GM21619 (cell line): ENCODE data around the gene FRMD1.

Experiments used
- ATAC-seq: cut with Tn5 transposase; IDR thresholded peaks from one replicate; pipeline ENCODE4 v1.9.1; 2021; ENCODE audit not compliant: unreplicated experiment

The FRMD1 gene

DNA sequence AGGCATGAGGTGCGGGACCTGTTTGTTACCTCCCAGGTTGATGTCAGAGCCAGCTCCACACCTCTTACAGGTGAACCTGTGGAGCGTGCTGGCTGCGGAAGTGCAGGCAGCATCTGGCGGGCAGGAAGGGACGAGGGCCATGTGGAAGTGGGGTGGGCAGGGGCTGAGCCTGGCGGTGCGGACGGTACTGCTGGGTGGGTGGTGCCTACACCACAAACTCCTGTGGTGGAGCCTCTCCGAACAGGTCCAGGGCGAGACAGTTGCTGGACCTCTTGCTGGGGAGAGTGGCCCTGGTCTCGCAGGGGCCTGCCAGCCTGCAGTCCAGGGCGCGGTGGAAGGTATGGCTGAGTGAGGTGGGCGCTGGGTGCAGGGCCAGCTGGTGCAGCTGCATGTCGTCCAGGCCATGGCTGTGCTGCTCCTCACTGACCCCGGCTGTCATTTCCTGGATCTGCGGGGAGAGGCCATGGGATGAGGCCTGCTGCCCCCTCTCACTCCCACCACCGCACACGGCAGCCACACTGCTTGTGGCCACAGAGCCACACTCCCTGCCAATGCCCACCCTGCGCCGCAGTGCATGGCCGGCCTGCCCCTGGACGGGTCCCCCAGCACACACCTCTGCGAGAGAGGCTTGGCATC, 22.0 kb downstream of the FRMD1 start:
- no peak for ATAC-seq

DNA sequence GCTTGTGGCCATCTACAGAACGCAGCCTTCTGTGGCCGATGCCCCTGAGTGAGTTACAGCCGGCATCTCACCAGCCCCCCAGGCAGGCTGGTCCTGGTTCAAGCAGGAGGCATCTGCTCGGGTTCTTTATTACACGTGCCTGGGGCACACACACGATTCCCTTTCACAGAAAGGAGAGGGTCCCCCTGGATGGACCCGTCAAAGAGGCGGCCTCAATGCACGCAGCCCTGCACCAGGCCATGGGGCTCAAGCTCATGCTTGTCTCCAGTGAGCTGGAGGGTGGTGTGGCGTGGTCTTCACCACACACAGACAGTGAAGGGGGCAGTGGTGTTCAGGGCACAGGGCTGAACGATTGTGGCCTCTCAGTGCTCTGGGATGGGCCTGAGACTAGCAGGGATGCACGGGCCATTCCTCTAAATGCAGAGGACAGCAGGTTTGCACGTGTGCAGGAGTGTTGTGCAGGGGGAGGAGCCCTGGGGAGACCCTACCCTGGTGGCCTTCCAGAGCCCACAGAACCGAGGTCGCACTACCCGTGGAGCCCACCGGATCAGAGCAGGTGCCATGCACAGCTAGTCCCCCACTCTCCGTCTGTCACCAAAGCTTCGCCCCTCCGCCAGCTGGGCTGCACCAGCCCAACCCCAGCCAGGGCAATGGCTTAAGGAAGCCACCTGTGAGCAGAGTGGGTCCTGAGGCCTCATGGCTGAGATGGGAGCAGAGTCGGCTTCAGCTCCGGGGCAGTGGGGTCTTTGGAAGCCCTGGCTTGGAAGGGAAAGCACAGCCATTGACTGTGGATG, 23.1 kb downstream of the FRMD1 start:
- ATAC-seq = no peak

DNA sequence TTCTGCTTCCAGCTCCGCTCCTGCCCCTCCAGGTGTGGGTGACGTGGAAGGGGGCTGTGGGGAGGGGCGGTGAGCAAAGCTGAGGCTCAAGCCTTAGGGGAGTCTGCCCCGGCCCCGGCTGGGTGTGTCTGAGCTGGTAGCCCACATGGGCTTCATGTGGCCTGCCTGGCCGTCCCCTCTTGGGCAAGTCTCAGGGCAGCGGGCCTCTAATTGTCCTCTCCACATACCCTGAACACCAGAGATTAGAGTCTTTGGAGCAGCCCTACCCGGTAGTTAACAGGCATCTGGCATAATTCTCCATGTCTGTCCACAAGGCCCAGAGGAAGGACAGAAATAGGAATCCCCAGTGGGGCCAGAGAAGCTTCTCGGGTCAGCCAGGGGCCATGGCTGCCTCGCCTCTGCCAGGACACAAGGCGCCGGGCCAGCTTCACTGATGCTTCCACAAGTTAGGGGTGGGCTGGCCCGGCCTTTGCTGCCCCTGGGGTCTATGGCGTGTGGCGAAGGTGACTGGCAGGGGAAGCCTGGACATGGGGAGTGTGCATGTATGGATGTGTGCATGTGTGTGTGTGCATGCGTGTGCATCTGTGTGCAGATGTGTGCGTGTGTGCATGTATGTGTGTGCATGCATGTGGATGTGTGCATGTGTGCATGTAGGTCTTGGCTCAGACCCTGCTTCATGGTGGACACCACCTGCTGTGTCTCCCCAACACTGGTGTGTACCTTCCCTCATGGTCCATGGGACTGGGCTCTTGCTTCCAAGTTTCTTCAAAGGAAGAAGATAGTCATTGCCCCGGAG, 24.0 kb downstream of the FRMD1 start:
- no peak for ATAC-seq

DNA sequence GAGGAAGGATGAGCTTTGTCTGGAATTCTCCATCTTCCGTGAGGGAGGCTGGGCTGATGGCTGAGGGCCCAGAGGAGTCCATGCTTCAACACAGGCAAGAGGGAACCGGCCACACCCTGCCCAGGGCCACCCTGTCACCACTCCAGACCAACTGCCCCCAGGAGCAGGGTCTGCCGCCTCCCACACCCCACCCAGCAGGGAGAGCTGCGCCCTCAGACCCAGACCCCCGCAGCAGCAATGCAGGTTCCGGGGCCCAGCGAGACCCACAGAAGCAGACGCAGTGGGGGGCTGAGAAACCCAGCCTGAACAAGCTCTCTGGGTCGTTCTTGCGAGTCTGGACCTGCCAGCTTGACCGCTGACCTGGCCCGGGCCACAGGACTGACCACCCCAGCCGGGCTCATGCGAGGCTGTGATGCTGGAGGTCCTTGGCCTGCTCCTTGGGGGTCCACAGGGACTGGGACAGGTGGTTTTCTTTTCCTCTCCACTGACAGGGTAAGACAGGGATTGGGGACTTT, 25.0 kb downstream of the FRMD1 start:
- ATAC-seq = no peak

DNA sequence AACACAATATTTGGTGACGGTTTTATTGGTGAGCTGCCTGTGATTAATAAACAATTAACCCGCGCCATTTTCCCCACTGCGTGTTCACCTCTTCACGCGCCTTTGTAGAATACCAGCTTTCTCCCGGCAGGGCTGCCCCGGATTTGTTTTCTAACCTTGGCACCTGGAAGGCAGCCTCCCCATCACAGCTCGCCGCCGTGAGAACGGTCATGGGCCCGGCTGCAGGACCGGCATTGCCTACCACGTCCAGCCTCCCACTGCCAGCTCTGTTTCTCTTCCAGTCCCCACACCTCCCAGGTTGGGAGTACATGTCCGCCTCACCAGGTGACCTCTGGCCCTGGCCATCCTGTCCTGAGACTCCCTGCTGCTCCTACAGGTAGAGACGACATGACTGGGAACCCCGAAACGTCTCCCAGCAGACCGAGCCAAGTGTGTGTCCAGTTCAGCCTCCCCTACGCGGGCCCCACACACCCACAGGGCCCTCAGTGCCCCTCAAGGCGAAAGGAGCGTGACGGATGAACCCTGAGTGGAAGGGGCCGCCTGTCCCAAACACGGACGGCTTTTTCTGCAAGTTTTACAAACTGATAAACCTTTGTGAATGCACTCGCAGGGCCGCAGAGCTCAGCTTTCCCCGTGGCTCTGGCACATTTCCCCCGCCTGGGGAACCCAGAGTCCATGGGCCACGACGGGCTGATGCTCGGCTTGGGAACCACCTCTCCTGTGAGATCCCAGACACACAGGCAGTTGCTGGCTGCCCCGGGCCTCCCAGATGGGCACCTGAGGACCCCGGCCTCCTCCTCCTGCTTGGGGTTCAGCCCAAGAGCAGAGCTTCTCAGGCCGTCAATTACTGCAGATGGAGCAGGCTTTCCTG, 25.7 kb downstream of the FRMD1 start:
- ATAC-seq = no peak

DNA sequence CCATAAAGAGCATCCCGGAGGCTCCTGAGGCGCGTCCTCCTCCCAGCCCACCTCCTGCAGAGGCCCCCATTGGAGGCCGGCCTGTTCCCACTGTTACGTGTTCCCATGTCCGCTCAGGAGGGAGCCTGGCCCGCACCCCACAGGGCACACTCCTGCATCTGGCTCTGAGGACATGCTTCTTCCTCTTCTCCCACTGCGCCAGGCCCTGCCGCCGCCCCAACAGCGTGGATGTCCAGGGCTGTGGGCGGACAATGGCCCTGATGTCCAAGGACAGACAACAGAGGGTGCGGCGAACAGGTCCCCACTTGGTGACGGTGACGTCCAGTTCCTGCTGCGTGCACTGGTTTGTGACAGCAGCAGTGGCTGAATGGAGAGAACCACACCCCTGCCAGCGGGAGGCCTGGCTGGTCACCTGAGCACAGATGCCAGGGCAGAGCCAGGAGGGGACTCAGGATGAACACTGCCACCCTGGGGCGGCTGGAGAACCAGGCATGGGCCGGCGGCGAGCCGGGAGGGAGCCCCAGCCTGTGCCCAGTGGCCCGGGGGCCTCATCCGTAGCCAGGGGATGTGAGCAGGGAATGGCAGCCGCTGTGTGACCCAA, 26.6 kb downstream of the FRMD1 start:
- no peak for ATAC-seq

DNA sequence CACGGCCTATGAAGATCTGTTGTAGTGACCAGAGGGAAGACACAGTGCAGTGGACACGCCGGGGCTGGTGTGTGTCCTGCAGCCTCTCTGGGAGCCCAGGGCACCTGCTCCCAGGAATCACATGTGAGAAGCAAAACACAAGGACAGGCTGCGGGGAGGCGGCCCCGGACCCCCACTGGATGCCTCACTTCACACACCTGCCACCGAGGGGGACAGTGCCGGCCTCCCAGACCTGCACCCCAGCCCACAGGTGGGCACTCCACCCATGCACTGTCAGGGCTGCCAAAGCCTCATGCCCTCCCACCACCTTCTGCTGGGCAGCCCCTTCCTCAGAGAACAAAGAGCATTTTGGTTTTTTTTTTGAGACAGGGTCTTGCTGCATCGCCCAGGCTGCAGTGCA, 27.4 kb downstream of the FRMD1 start:
- no peak for ATAC-seq

DNA sequence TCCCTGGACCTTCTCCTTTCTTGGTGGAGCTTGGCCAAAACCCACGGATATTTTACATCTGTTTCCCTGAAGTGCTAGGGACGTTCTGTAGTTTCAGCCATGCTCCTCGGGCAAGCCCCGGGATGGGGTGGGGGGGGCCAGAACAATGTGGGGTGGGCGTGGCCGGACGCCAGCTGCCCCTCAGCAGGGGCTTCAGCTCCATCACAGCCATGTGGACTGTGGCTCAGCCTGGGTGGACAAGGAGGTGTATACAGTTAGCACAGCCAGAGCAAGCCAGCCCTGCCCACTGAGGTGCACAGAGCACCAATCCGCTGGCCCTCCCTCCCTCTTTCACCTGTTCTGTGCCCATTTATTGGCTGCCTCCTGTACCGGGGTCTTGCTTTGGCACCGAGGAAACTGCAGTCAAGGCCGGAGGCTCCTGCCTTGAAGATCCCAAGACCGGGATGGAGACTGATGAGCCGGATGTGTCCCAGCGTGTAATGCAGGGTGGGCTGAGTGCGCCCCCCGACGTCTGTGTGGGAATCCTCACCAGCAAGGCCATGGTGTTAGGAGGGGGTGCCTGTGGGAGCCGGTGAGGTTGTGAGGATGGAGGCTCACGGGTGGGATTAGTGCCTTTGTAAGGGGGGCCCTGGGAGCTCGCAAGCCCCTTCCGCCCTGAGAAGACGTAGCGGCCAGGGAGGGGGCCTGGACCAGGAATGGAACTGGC, 28.0 kb downstream of the FRMD1 start:
- ATAC-seq = no peak

DNA sequence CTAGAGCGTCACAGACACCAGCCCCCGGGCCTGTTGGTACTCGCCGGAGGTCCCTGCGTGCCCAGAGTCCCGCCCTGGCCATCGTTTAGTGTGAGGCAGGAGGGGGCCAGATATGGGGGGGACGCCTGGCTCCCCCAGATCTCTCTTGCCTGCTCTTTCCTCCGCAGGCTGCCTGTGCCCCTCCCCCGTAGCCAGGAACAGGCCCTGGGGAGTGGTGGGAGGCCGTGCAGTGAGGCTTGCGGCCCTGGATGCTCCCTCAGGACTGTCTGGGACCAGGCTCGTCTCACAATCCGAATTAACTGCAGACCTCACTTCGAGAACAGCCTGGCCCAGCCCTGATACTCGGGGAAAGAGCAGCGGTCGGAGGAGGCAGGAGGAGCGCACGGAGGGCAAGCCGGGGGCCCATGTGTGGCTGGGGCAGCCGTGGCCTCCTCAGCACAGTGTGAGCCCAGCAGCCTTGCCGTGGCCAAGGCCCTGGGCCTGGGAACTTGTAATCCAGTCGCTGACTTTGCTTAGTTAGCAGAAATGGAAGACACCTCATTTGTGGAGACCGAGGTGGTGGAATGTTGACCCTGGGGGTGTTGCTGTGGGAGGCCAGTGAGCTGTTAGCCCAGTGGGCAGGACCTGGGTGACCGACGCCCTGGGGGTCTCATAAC, 28.7 kb downstream of the FRMD1 start:
- ATAC-seq = no peak

DNA sequence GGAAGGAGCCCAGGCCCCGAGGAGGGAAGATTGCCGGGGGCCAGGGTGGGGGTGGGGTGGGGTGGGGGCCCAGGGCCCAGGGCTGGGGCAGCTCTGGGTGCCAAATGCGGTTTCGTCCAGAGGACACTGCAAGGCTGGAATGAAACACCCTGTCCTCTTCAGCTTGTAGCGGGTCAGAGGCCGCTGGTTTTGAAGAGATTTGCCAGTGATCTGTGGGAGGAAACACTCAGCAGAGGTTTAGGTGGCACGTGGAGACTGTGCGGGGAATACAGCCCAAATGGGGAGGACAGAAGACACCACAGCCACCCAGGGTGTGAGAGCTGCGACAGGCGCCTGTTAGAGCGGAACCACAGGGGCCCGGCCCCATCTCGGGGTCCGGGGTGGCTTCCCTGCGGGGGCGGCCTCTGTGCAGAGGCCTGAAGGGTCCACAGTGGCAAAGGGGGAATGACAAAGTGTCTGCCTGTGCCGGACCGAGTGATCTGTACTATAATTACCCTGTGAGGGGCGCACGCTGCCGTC, 29.2 kb downstream of the FRMD1 start:
- no peak for ATAC-seq

DNA sequence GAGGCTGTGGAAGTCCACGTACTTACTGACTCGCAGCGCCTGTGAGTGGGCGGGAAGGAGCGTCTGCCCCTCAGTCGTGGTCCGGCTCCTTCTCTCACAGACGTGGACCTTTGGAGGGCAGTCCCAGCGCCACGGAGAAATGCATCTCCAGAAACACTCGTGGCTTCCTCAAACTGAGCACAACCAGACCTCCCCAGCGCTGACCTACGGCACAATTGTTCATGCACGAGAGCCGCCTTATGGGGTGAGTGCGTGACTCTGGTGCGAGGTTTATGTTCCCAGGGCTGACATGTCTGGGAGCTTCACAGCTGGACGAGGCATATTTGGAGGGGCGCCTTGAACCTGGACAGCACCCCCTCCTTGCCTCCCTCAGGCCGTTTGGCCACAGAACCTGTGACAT, 29.7 kb downstream of the FRMD1 start:
- ATAC-seq = no peak

DNA sequence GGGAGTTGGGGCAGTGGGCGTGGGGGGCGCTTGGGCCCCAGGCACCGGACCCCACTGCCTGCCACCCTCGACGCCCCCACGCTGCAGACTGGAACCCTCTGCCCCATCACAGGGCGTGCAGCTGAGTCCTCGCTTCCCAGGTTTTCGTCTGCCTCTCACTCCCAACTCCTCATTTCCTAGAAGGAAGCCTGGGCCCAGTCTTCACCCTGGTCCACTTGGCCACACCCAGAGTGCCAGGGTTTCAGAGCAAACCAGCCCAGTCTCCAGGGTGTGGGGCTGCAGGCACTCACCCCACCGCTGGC, 30.3 kb downstream of the FRMD1 start:
- no peak for ATAC-seq

DNA sequence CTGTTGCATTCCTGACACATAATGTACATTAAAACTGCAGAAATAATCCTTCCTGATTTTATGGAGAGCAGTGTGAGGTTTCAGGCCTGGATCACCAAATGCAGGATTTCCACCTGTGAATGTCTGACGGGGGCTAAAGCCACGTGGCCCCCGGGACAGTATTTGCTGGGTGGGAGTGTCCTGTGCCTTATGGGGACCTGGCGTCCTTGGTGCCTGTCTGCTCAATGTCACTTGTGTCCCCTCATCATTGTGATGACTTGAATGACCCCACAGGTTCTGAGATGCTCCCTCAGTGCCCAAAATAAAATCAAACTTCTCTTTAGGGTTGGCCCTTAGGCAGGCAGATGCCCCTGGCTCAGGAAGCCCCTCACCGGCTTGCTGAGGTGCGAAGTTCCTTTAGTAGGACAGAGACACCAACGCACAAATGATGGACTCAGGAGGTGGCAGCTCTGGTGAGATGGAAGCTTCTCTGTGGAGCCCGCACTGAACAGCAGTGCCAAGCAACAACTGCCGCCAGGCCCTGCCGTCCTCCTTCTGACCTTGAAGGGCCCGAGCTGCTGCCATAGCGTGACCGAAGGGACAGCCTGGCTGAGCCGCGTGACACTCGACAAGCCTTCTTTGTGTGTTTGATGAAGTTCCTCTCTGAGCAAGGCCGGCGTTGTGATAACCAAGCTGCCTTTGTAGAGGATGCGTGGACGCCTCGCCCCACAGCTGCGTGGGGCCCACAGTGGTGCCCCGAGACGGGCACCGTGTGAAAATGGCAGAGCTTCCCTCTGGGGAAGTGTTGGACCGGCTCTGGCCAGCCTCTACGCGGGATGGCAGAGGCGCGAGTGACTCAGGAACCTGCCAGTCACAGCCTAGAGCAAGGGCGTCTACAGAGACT, 30.9 kb downstream of the FRMD1 start:
- ATAC-seq = no peak

DNA sequence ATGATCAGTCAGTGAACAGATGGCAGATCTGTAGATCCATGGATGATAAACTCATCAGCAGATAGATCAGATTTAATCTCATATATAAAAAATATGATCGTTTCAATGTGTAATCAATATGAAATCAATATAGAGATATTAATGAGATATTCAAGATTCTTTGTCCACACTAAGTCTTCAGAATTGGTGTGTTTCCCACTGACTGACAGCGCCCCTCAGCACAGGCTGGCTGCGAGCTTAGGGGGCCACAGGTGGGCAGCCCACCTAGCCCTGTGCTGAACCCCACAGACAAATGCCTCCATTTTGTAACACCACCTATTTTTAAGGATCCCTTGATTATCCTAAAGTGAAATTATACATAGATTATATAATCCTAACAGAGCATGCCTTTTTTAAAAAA, 32.3 kb downstream of the FRMD1 start:
- no peak for ATAC-seq

DNA sequence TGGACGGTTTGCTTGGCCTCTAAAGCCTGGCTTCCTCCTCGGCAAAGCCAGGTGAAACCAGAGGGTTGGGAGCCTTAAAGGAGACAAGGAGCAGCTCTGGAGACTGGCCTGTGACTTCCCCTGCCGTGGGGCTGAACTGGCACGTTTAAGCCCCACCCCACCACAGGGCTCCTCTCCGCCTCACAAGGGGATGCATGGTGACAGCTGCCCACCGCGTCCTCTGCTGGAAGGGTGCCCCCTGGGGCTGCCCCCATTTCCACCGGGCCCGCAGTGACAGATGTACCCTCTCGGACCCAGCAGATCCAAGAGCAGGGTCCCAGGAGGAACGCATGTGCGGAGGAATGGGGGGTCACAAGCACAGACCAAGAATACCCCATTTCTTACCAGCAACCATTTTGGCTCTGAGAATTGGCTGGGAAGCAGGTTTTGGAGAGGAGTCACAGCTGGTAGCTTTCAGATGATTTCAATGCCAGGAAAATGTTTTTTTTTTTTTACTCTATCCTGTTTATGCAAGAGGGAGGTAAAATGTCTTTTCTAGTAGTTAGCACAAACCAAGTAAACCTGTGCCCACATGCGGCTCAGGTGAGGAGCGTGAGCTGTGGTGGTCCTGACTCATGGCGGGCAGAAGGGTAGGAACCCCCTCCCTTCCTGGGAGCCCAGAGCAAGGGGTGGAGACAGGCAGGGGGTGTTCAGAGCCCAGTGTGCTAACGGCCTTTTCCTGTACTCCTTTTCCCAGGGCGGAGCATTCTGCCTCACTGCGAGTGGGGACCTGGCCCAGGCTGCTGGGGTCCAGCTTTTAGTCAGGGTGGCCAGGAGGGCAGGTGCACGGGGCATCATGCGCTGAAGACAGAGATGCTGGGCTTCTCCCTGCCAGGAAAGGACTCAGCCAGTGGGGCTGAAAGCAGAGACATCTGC, 33.0 kb downstream of the FRMD1 start:
- no peak for ATAC-seq

DNA sequence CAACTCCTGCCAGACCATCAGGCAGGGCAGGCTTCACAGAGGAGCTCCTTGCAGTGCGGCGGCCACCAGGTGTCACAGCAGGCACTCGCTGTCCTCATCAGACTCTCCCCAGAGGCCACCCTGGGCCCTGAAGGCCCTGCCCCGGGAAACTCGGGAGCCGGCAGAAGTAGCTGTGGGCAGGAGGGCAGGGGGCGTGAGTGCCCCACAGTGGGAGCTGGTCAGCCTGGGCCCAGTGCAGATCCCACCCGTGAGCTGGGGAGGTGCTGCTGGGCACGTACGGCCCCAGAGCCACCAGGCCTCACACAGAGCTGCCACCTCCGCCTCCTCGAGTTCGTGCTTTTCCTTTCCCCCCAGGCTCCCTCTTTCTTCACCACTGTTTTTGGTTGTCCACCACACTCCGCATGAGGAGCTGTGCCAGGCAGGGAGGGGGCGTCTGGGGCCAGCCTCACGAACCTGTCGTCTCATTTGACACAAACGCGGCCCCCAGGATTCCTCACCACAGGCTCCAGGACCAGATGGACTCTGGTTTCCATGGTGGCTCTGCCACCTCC, 33.8 kb downstream of the FRMD1 start:
- ATAC-seq = no peak
